BLaER1 treated with 17β-estradiol and CSF1 and Interleukin-3, amounts not matched to agents 10 nM and 100 nM (cell line): ENCODE data around the gene ZNF462.

Experiments
- H3K27ac ChIP-seq, 11 experiments: shearing (Covaris generic); formaldehyde crosslinking; 2 replicates each; pipeline ENCODE4 v1.8.1; 2022
- H3K27me3 ChIP-seq, 11 experiments: shearing (Covaris generic); formaldehyde crosslinking; 2 replicates each; pipeline ENCODE4 v1.8.1; 2022
- H3K36me3 ChIP-seq, 11 experiments: shearing (Covaris generic); formaldehyde crosslinking; 2 replicates each; pipeline ENCODE4 v1.8.1; 2022
- H3K4me1 ChIP-seq, 10 experiments: shearing (Covaris generic); formaldehyde crosslinking; 2 replicates each; pipeline ENCODE4 v1.8.1; 2022
- H3K4me2 ChIP-seq, 11 experiments: shearing (Covaris generic); formaldehyde crosslinking; 2 replicates each; pipeline ENCODE4 v1.8.1; 2022
- H3K4me3 ChIP-seq, 10 experiments: shearing (Covaris generic); formaldehyde crosslinking; 2 replicates each; pipeline ENCODE4 v1.8.1; 2022
- H3K9ac ChIP-seq, 11 experiments: shearing (Covaris generic); formaldehyde crosslinking; 2 replicates each; pipeline ENCODE4 v1.8.1; 2022
- H3K9me3 ChIP-seq, 11 experiments: shearing (Covaris generic); formaldehyde crosslinking; replicated peaks in 1 of 11; 2 replicates each; pipeline ENCODE4 v1.8.1; 2022
- H4K20me1 ChIP-seq, 11 experiments: shearing (Covaris generic); formaldehyde crosslinking; 2 replicates each; pipeline ENCODE4 v1.8.1; 2022
- Cebpa-rat ChIP-seq, 11 experiments: shearing (Covaris generic); IDR thresholded peaks; 2 replicates each; pipeline ENCODE4 v1.8.1; 2022

ZNF462 gene

DNA sequence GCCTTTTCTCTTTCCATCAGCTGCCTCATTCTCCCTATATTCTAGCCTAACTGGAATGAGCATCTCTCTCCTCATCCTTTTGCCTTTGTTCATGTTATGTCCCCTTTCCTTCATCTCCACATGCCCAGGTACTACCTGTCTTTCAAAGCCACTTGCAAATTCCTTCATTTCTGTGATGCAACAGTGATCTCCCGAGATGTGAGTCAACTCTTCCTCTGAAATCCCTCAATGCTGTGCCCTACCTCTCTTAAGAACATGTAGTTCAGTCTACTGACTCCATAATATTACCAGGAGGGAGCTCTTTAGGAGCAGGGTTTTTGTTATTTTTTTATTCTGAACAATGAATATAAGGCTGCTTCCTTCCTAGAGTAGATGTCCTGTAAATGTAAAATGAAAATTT, 91.6 kb downstream of the ZNF462 start:
- H4K20me1 ChIP-seq = no peaks in the 10 kb centered on the region
- TF ChIP-seq Cebpa-rat (IDR thresholded peaks at IDR 0.05) = no peak

DNA sequence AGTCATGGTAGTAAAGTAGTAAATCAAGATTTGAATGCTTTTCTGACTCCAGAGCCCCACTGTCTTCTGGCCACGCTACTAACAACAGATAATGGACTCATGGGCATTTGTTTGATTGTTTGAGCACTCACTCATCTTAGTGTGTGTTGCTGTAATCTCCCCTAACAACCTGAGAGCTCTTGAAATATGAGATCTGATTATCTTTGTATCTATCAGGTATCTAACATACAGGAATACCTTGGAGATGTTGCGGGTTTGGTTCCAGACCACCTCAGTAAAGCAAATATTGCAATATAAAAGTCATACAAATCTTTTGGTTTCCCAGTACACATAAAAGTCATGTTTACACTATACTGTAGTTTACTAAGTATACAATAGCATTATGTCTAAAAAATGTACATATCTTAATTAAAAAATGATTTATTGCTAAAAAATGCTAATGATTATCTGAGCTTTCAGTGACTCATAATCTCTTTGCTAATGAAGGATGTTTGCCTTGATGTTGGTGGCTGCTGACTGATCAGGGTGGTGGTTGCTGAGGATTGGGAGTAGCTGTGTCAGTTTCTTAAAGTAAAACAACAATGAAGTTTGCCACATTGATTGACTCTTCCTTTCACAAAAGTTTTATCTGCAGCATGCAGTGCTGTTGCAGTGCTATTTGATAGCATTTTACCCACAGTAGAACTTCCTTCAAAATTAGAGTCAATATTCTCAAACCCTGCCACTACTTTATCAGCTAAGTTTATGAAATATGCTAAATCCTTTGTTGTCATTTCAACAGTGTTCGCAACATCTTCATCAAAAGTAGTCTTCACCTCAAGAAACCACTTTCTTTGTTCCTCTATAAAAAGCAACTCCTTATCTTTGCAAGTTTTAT, 92.2 kb downstream of the ZNF462 start:
- H3K4me3 ChIP-seq = no peak overlapping the region
- peaks cover 0 to 9% (median 0%) of the 10 kb centered on the region in 10 experiments; a peak in 2 of 20 replicates for H3K4me1 ChIP-seq
- peaks cover 0 to 10% (median 0%) of the 10 kb centered on the region in 11 experiments; a peak in 1 of 22 replicates for H3K36me3 ChIP-seq
- H3K27ac ChIP-seq = no peak overlapping the region
- H3K27me3 ChIP-seq = no peaks in the 10 kb centered on the region
- TF ChIP-seq Cebpa-rat (IDR thresholded peaks at IDR 0.05) = no peak
- no peaks in the 10 kb centered on the region for H4K20me1 ChIP-seq
- no peak overlapping the region for H3K4me2 ChIP-seq
- no peaks in the 10 kb centered on the region for H3K9me3 ChIP-seq
- H3K9ac ChIP-seq = no peak overlapping the region

More for the DNA sequence above, 91.6 kb downstream of the ZNF462 start:
- Histone ChIP-seq H3K27me3 (no peaks in the 10 kb centered on the region), H3K36me3 (peaks cover 0 to 10% (median 0%) of the 10 kb centered on the region in 11 experiments; a peak in 1 of 22 replicates), H3K9me3 (no peaks in the 10 kb centered on the region), H3K9ac (no peak overlapping the region), H3K4me2 (no peak overlapping the region), H3K4me1 (peaks cover 0 to 9% (median 0%) of the 10 kb centered on the region in 10 experiments; a peak in 2 of 20 replicates), H3K27ac (no peak overlapping the region), H3K4me3 (no peak overlapping the region)

DNA sequence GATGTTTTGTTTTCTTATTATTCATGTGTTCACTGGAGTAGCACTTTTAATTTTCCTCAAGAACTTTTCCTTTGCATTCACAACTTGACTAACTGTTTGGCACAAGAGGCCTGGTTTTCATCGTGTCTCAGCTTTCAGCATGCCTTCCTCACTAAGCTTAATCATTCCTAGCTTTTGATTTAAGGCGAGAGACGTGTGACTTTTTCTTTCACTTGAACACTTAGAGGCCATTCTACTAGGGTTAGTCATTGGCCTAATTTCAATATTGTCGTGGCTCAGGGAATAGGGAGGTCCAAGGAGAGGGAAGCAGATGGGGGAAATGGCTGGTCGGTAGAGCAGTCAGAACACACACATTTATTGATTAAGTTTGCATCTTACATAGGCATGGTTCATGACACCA, 94.0 kb downstream of the ZNF462 start:
- no peaks in the 10 kb centered on the region for H3K27me3 ChIP-seq
- TF ChIP-seq Cebpa-rat (IDR thresholded peaks at IDR 0.05) = no peak
- H3K4me1 ChIP-seq = peaks cover 0 to 9% (median 0%) of the 10 kb centered on the region in 10 experiments; a peak in 2 of 20 replicates
- no peak overlapping the region for H3K9ac ChIP-seq
- H3K36me3 ChIP-seq = peaks cover 0 to 10% (median 0%) of the 10 kb centered on the region in 11 experiments; a peak in 1 of 22 replicates
- no peaks in the 10 kb centered on the region for H4K20me1 ChIP-seq
- H3K4me2 ChIP-seq = no peak overlapping the region
- no peak overlapping the region for H3K4me3 ChIP-seq
- no peaks in the 10 kb centered on the region for H3K9me3 ChIP-seq
- no peak overlapping the region for H3K27ac ChIP-seq

DNA sequence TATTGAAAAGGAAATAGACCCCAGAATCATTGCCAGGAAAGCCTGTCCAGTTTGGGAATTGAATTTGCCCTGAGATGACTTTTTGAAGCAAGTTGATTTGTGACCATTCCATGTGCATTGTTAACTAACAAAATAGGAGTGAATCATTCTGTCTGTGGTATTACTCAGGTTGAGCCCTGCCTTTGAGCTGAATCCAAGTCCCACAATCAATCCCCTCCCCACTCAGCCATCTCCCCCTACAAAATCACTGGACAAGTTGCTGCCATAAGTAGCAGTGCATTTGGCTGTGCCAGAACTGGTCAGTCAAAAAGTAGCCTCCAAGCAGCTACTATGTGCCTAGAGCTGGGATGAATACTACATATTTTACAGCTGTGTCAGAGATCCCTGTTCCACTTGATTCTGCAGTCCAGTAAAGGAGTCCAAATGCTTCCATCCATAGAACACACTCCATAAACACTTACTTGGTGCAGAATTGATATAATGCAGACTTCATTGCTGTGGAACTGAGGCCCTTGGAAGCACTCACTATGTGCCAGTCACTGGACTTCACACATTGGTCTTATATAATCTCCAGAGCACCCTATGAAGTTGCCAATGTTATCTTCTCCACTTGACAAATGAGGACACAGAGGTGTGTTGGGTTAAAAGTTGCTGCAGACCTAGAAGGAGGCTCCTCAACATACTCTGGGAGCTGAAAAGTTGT, 96.1 kb downstream of the ZNF462 start:
- H3K4me1 ChIP-seq = no peaks in the 10 kb centered on the region
- no peaks in the 10 kb centered on the region for H3K27me3 ChIP-seq
- peaks cover 0 to 10% (median 0%) of the 10 kb centered on the region in 11 experiments; a peak in 1 of 22 replicates for H3K36me3 ChIP-seq
- H3K4me3 ChIP-seq = no peak overlapping the region
- H3K27ac ChIP-seq = no peak overlapping the region
- no peaks in the 10 kb centered on the region for H3K9me3 ChIP-seq
- no peak overlapping the region for H3K4me2 ChIP-seq
- H3K9ac ChIP-seq = no peak overlapping the region
- no peak for TF ChIP-seq Cebpa-rat (IDR thresholded peaks at IDR 0.05)
- H4K20me1 ChIP-seq = no peaks in the 10 kb centered on the region

DNA sequence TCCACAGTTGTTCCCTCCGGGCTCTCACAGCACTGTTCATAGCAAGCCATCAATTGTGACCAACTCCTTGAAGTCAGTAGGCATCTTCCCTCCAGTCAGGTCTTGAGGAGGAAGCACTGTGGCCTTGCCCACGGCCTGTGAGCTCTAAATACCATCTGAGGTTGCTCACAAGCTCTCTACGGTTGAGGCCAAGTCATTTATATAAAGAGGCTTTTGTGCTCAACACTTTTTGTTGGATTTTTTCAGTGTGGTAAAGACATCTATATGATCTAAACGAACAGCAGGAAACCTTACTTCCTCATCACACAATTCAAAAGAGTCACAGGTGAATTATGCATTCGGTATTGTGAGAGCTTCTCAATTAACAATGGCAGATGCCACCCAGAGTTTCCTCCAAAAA, 97.3 kb downstream of the ZNF462 start:
- H3K4me2 ChIP-seq = no peak overlapping the region

DNA sequence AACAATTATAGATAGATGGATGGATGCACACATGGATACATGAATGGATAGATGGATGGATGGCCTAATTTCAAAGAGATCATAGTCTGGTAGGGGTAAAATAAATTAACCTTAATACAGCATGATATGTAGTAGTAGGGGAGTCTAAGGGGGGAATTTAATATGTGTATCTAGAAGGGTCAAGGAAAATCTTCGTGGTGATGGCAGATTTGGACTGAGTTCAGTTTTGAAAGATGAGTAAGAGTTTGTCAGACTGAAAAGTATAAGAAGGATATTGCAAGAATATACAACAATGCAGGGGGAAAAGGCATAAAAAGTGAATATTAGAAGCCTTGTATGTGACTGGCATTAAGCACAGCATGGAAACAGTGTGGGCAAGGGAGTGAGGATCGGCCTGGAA, 98.7 kb downstream of the ZNF462 start:
- no peak overlapping the region for H3K9ac ChIP-seq
- no peaks in the 10 kb centered on the region for H3K4me1 ChIP-seq
- H3K4me2 ChIP-seq = no peak overlapping the region
- no peak overlapping the region for H3K4me3 ChIP-seq
- no peaks in the 10 kb centered on the region for H3K27me3 ChIP-seq
- H3K9me3 ChIP-seq = no peaks in the 10 kb centered on the region
- H4K20me1 ChIP-seq = no peaks in the 10 kb centered on the region
- no peak overlapping the region for H3K27ac ChIP-seq
- no peak for TF ChIP-seq Cebpa-rat (IDR thresholded peaks at IDR 0.05)
- H3K36me3 ChIP-seq = peaks cover 0 to 10% (median 0%) of the 10 kb centered on the region in 11 experiments; a peak in 1 of 22 replicates

More for the DNA sequence above, 97.3 kb downstream of the ZNF462 start:
- Histone ChIP-seq H4K20me1 (no peaks in the 10 kb centered on the region), H3K27ac (no peak overlapping the region), H3K9me3 (no peaks in the 10 kb centered on the region), H3K4me3 (no peak overlapping the region), H3K36me3 (peaks cover 0 to 10% (median 0%) of the 10 kb centered on the region in 11 experiments; a peak in 1 of 22 replicates), H3K4me1 (no peaks in the 10 kb centered on the region), H3K9ac (no peak overlapping the region), H3K27me3 (no peaks in the 10 kb centered on the region)
- no peak for TF ChIP-seq Cebpa-rat (IDR thresholded peaks at IDR 0.05)

DNA sequence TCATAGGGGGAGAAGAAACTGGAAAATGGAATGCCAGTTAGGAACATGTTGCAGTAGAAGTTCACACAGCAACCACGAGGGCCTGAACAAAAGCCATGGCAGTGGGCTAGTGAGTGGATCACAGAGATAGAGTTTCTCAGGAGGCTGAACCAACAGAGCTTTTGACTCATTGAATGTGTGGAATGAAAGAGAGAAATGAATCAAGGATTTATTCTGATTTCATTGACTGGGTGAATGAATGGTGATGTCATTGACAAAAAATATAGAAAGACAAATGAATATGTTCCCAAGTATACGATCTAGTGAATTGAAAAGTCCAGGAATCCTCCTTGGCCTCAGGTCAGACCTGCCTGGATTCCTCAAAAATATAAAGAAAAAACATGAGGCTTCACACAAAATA, 99.2 kb downstream of the ZNF462 start:
- H3K4me2 ChIP-seq = no peak overlapping the region
- no peaks in the 10 kb centered on the region for H3K9me3 ChIP-seq
- no peak overlapping the region for H3K4me3 ChIP-seq
- H4K20me1 ChIP-seq = no peaks in the 10 kb centered on the region
- peaks cover 0 to 10% (median 0%) of the 10 kb centered on the region in 11 experiments; a peak in 1 of 22 replicates for H3K36me3 ChIP-seq
- no peaks in the 10 kb centered on the region for H3K27me3 ChIP-seq
- no peaks in the 10 kb centered on the region for H3K4me1 ChIP-seq
- TF ChIP-seq Cebpa-rat (IDR thresholded peaks at IDR 0.05) = no peak
- H3K9ac ChIP-seq = no peak overlapping the region
- no peak overlapping the region for H3K27ac ChIP-seq

DNA sequence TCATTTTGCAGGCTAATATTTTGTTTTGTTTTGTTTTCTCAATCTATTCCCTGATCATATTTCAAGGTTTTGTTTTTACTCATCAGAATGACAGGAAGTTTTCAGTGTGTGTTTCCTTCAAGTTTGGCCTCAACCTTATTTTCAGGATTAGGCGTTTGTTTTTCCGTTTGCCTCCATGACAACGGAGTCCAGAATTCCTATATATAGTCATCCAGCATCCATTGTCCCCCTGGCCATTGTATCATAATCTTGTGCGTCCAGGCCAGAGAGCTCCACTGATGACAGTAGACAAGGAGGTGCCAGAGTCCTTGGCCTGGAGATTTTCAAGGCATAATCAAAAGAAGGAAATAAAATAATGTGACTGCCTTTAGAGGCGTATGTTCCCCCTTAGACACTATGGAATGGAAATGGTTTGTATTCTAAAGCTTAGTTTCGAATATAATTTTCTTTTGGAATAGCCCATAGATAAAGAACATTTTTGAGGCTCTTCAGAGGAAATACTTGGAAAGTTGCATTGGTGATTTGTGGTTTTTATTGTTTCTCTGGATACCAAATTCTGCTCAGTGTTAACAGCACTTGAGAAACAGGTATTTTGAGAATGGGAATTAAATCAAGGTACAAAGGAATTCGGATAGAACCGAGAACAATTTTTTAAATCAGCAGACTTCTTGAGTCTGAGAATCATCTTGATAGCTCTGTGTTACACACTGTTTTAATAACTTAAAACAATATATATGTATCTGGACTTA, 99.8 kb downstream of the ZNF462 start:
- Histone ChIP-seq H3K4me3 (no peak overlapping the region), H3K27me3 (no peaks in the 10 kb centered on the region), H3K4me2 (no peak overlapping the region), H3K27ac (no peak overlapping the region), H4K20me1 (no peaks in the 10 kb centered on the region), H3K36me3 (peaks cover 0 to 10% (median 0%) of the 10 kb centered on the region in 11 experiments; a peak in 1 of 22 replicates), H3K9ac (no peak overlapping the region), H3K4me1 (no peaks in the 10 kb centered on the region), H3K9me3 (no peaks in the 10 kb centered on the region)
- TF ChIP-seq Cebpa-rat (IDR thresholded peaks at IDR 0.05) = no peak

DNA sequence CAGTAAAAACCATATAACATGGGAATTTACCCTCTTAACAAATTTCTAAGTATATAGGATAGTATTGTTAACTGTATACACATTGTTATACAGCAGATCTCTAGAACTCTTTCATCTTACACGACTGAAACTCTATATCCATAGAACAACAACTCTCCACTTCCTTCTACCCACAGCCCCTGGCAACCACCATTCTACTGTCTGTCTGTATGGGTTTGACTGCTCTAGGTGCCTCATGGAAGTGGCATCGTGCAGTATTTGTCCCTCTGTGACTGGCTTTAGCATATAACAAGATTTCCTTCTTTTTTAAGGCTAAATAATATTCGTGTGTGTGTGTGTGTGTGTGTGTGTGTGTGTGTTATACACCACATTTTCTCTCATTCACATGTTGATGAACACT, 100.7 kb downstream of the ZNF462 start:
- no peak overlapping the region for H3K4me2 ChIP-seq
- no peak overlapping the region for H3K9ac ChIP-seq

More for the DNA sequence above, 100.7 kb downstream of the ZNF462 start:
- H3K4me3 ChIP-seq = no peak overlapping the region
- TF ChIP-seq Cebpa-rat (IDR thresholded peaks at IDR 0.05) = no peak
- H4K20me1 ChIP-seq = no peaks in the 10 kb centered on the region
- no peaks in the 10 kb centered on the region for H3K9me3 ChIP-seq
- H3K36me3 ChIP-seq = peaks cover 0 to 8% (median 0%) of the 10 kb centered on the region in 11 experiments; a peak in 1 of 22 replicates
- H3K4me1 ChIP-seq = no peaks in the 10 kb centered on the region
- H3K27me3 ChIP-seq = no peaks in the 10 kb centered on the region
- H3K27ac ChIP-seq = no peak overlapping the region
